GM19372 (cell line): ENCODE results near the gene TMPRSS13.

Experiments
- ATAC-seq: cut with Tn5 transposase; IDR thresholded peaks from one replicate; pipeline ENCODE4 v1.9.1; 2021; ENCODE audit warnings: mild to moderate bottlenecking, low read depth, moderate library complexity; ENCODE audit not compliant: unreplicated experiment

The TMPRSS13 gene

DNA sequence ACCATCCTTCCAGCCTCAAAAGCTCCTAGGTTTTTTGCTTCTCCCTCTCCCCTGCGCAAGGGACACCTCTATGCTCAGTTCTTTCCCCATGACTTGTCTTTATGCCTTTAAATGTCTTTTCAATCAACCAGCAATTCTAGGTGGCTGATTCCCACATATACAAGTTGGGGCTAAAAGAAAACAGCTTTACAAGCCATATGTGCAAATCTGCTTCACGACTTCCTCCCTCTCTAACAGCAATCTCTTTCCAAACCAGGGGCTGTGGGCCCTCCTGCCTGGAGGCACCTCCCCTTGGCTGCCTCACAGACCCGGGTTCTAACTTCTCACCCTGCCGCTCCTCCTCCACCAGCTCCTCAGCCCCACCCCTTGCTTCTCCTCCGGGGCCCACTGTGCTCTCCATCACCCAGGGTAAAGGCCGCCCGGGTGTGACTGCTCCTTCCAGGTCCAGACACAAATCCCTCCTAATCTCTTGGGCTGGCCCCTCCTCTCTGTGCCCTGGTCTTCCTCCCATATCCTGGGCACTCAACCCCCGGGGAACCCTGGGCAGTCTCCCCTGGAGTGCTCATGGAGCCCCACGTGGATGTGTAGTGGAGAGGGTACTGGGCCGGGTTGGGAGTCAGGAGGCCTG, 14.1 kb downstream of the TMPRSS13 start:
- no peak for ATAC-seq

DNA sequence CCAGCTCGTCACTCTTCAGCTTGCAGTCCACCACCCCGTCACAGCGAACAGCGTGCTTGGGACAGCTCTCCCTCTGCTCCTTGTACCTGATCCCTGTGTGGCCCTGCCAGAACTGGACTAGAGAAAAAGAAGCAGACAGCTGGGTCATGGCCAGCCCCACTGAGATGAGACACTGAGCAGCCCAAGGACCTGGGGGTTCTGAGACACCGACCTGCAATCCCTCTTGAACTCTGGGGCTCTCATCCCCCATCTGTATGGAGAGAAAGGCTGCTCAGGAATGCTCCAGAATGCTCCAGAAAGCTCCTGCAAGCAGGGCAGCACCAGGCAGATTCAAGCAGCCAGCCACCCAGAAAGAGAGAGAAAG, 14.8 kb downstream of the TMPRSS13 start:
- ATAC-seq, result no peak

DNA sequence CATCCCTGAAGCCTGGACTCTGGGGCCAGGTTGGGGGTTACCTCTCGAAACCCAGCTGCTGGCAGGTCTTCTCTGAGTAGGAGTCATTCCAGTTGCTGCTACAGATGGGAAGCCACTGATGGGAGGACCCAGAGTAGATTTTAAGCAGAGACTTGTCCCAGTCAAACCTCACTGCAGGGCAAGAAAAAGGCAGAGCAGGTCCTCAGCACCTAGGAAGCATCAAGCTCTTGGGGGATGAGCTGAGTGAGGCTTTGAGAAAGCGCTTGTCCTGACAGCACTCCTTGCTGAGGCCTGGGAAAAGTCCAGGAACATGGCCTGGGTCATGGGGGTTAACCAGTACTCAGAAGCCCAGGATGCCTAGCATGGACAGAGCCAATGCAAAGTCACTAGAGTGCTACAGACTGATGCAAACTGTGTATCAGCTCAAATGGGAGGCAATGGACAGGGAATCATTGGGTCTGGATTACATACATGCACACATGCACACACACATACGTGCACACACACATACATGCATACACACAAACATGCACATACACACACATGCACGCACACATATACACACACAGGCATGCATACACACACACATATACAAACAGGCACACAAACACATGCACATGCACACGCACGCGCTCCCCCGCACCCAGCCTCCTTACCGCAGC, 15.3 kb downstream of the TMPRSS13 start:
- no peak for ATAC-seq

DNA sequence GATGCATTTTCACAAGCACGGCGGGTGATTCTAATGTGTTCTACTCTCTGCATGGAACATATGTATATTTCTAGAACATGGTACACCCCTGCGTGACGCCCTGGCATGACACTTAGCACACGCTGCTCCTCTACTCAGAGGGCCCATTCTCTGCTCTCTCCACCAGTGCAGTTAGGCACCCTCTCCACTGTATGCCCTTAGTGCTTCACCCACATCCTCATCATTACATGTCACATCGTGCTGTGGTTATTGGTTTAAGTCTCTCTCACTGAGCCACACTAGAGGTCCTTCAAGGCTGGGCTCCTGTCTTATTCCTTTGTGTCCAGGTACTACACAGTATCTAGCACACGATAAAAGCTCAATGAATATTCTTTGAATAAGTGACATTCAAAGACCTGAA, 16.7 kb downstream of the TMPRSS13 start:
- no peak for ATAC-seq

DNA sequence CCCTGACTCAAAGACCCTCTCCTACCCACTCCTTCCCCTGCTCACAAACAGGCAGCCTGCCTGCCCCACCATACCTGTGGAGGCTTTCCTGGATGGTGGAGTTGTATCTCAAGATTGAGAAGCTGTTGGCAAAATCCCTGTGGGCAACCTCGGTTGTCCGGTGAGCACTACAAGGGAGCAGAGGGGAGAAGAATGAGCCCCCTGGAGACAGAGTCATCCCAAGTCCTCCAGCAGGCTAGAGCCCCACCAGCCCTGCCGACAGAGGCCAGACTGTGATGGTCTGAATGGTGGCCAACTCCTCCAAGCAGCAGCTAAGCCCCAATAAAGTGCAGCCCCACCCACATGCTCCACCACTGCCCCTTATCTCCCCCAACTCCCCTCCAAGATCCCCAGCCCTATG, 17.5 kb downstream of the TMPRSS13 start:
- ATAC-seq, result no peak

DNA sequence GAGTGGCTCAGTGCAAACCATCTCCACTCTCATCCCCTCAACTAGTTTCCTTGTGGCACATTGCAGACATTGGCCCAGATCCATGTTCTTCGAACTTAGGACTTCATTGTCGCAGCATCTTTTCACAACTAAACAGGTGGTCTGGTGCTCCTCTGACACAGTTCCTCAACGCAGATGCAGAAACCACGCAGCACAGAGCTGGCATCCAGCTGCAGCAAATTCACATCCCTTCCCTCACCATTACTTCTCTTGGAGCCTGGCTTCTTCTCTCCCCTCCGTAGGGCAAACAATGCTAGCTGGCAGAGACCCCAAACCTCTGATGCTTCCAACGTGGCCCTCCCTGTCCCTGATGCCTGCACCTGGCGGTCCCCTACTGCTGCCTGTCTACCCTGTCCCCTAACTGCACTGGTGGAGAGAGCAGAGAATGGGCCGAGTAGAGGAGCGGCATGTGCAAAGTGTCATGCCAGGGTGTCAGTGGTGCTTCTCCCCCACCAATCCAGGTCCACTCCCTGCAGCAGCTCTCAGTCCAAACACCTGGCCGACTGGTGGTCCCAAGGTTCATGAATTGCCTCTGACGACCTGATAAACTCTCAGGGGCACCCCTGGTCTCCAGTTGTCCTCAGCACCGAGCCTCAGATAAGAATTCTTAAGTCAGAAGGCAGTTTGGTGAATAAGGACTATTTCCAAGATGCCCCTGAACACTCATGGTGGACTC, 18.1 kb downstream of the TMPRSS13 start:
- no peak for ATAC-seq

DNA sequence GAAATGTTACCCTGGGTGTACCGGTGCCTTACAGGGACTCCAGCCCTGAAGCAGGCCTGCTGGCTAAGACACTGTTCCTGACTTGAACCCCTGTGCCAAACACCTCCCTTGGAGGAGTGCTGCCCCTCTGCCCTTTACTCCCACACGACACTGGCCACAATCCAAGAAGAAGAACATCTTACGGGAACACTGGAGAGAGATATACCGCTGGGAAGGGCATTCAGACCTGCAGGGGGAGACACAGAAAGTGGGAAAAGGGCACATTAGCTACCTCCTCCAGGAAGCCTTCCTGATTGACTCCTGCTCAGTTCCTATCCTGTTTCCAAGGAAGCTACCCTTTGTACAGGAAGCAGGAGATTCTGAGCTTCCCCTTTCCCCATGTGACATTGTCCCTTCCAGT, 18.7 kb downstream of the TMPRSS13 start:
- no peak for ATAC-seq

DNA sequence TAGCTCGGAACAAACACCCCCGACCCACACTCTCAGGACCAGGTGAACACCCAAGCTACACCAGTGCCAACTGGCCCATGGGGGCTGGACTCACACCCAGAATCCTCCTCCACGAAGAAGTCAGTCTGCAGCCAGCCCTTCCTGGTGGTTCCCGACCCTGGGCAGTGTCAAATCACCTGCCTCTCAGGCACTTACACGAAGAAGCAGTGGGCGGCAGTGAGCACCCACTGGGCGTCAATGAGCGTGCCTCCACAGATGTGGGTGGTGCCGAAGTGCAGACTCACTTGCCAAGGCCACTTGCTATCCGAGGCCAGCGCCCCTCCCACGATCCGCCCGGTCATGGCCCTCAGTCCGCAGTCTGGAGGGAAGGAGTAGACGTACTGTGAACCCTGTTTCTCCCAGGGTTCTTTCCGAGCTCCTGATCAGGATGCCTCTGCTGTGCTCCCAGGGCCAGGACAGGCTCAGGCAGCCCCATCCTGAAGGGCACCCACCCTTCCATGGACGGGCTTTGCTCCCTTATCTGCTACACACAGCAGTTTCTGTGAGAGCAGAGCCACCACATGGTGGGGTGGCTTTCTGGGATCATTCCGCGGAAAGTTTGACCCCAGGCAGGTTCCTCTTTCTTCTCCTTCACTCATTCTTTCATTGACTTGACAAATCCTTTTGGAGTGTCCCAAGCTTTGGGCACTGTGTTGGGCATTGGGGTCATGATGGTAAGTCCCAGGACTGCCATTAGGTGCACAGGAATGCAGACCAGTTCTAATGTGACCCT, 19.4 kb downstream of the TMPRSS13 start:
- no peak for ATAC-seq

DNA sequence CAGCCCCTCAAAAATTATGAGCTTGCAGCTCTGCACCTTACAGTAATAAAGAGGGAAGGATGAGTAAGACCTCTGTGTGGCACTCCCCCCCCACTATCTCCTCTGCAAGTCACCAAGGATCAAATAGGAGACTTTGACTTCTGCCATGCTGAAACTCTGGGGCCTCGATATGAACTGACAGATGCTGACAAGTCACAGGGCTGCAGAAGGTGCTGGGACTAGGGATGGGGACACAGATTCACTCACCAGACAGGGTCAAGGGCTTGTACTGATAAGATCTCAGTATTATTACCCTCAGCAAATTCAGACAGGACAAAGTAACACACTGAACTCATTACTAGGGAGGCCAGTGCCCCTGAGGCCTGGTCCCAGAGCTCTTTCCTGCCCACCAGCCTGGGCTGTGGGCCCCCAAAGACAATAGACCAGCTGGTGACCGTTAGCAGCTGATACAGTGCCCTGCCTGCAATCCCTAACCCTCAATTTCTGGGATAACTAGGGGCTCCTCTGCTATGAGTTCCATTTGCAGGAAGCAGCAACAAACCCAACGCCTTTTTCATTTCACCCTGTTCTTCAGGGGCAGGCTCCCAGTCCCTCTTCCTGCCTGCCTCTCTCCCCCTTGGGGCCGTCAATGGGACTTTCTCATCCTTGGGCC, 20.1 kb downstream of the TMPRSS13 start:
- no peak for ATAC-seq

DNA sequence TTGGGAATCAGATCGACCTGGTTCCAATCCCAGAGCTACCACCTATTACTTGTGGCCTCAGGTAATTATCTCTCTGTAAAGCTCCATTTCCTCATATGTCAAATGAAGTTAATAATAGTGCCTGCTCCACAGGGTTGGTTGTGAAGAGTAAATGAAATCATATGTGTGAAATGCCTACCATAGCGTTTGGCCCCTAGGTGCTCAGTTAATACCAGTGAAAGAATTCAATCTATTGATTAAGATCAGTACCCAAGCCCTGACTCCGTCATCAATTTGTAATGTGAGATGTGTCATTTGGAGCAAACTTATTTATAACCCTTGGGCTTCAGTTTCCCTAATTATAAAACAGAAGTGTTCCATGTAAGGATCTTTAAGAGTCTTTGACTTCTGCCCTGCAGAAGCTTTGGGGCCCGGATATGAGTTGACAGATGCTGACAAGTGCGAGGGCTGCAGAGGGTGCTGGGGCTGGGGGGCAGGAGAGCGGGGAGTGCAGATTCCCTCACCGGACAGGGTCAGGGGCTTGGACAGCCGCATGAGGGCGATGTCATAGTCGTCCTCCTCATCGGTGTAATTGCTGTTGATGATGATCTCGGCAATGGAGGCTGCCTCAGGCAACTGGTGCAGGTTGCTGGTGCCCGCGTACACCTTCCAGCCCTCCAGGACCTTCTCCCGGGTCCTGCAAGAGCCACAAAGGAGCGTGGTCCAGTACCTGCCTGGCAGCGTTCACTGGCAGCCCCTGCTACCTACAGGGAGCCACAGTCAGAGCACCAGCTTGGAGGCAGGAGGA, 20.9 kb downstream of the TMPRSS13 start:
- ATAC-seq, result no peak

DNA sequence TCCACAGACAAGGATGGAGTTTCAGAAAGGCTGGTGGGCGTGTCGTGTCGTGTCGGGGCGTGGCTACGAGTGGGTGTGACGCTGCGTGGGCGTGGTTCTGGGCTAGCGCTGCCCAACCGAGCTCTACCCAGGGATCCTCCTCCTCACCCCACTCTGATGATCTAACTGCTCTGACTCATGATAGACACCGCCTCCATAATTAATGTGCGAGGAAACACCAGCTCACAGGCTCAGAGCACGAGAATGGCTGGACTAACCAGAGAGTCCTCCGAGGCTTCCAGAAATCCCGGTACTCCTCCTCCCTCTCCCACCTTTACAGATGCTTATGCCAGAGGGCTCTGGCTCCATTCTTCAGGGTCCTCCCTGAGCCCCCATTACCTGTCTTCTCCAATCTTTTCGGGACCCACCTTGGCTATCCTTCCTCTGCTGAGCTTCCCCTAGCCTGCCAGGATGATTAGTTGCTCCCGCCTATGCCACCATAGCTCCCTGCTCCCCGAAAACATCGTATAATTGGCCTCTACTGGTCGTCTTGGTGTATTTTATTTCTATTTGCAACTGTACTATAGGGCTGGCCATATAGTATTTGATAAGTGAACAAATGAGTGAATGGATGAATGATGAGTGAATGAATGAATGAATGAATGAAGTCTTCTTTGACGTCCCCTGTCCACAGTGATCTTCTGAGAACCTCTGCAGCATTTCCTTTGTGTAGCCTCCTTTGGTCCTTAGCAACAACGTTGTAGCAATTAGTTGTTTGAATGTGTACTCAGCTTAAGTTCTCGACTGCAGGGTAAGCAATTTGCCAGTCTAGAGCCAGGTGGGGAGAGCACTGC, 21.7 kb downstream of the TMPRSS13 start:
- no peak for ATAC-seq

DNA sequence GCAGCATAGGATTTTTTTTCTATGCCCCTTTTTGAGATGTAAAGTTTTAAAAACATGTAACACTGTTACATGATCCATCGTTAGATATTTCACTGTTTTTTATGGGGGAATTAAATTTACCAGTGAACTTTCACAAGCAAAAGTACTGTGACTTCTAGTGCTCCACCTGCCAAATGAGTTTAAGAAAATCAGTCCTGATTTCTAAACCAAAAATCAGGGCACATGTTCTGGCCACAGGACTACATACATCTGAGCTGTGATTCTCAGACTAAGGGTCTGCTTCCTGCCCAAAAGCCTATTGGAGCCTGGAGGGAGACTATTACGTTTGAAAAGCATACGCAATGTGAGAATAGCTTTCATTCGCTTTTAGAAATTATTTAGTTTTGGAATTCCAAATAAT, 22.5 kb downstream of the TMPRSS13 start:
- no peak for ATAC-seq

DNA sequence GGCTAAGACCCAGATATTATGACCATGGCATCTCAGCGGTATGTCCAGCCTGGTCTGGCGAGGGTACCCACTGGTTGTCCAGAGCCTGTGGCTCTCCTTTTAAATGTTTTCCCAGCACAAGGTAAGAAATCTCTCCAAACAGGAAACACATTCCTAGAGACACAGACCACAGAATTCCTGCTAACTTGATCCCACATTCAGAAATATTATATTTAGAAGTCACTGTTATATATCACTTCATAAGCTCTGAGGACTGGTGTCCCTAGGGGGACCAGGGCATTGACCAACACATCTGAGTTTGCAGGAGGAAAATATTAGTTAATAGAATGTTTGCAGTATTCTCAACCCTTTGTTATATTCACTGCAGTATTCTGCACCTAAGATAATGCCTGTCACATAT, 23.1 kb downstream of the TMPRSS13 start:
- no peak for ATAC-seq

DNA sequence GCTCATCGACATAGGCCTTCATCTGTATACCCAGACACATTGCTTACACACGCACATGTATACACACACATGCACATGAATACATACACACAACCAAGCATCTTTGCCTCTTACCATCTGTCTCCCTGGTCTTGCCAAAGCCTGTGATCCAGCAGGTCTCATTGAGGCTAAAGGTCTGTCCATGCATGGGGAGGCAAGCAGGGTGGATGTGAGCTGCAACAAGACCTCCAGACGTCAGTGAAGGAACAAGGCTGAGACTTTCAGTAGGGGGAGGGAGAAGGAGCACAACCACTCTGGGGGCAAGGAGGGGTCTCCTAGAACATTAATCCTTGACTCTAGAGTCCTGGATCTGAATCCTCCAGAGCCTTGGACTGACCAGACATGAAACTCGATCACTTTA, 23.7 kb downstream of the TMPRSS13 start:
- no peak for ATAC-seq

DNA sequence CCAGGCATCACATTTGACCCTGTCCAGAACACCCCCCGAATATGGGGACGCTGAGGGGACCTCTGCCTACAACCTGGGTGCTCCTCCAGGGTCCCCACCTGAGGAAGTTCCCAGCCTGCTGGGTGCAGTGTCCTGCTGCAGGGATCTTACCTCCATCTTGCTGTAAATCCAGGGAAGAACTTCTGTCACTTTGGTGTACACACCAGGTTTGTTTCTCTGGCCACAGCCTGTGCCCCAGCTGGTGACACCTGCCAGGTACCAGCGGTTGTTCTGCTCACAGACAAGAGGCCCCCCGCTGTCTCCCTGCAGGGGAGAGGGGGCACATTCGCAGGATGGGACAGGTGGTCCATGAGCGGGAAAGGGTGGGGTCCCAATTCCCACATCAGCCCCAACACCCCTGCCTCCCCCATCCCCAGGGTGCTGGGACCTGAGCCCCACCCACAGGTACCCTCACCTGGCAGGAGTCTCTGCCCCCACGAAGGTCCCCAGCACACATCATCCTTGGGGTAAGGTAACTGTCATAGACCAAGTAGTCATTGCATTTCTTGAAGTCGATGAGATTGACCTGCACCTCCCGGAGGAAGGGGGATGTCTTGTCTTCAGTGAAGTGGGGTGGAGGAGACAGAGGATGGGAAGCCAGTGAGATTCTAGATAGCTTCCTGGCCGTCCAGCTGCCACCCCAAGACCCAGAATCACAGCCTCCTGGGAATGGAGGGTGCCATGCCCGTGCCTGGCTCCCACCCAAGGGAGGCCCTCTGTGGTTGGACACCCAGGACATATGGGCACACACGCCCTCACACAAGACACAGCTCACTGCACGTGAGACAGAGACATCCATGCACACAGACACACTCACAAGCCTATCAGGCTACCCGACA, 25.5 kb downstream of the TMPRSS13 start:
- no peak for ATAC-seq

DNA sequence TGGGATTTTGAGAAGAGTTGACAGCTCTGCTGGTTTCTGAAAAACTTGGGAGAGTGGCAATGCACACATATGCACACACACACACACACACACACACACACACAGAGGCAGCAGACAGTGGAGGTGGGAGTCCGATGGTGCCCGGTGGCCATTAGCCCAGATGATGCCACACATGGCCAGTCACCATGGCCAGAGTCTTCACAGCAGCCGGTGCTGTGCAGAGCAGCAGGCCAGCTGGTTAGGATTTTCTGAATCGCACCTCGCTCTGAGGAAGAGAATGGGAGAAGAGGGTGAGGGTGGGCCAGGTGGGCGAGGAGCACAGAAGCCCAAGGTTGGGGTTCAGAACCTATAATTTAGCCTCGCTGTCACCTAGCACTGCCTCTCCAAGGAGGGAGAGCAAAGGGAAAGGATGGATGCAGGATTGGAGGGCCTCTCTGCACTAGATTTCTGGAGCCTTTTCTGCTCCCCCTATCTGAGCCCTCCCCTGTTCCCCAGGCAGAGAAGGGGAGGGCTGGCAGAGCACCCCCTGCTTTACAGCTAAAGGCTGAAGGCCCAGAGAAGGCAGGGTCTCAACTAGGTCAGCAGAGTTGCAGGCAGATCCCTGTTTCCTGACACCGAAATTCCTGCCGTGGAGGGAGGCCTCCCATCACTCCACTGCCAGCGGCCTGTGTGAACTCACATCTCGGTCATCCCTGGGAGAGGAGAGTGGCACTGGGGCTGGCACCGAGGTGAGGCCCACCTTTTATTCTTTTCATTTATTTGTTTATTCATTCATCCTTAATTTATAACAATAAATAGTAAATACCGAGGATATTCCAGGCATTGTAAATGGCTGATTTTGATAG, 27.0 kb downstream of the TMPRSS13 start:
- no peak for ATAC-seq

DNA sequence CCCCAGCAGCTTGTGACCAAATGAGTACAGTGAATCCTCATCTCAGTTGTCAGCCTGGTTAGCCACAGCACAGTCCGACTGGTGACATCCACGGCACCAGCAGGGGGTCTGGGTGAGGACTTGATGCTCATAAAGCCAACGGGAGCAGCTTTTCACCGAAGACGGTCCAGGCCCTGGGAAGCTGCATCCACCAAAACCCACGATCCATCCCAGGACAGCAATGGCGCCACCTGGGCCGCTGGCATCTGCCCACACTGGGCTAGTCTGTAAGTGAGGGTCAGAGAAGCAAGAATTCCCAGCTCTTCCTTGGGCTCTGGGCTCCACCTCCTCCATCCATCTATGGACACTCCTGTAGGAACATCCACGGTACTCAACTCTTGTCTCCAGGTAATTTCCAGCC, 27.6 kb downstream of the TMPRSS13 start:
- ATAC-seq, result no peak
